Measurements from ENCODE around the gene KSR2.

KSR2 gene

GRCh38 chr12:117498256-117498655, 470.5 kb downstream of the KSR2 start:
- no peak for DNase-seq (ENCODE audit: low spot score)

GRCh38 chr12:117497407-117497806, 471.4 kb downstream of the KSR2 start:
- no peak for DNase-seq (ENCODE audit: low spot score)

GRCh38 chr12:117494833-117495655, 473.7 kb downstream of the KSR2 start:
- no peak for DNase-seq (ENCODE audit: low spot score)

- no peak for DNase-seq (ENCODE audit: low spot score)
Measured at GRCh38 chr12:117491711-117492110, 477.1 kb downstream of the KSR2 start.

GRCh38 chr12:117490130-117490529, 478.7 kb downstream of the KSR2 start:
- no peak for DNase-seq (ENCODE audit: low spot score)

DNA sequence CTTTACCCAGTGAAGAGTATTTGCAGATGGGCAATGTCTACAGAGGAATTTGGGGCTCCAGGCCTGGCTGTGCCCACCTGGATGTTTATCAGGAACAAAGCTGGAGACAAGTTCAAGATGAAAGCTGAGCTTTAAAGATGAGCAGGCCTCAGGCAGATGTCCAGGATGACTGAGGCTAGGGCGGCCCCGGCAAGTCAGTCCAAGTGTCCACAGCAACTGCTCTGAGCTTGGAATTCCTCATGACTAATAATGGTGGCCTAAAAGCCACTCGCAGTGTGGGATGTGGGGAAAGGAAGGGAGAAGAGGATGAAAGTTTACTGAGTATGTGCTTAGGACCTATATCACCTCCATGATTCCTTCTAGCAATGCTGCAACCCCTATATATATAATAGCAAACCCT, 479.1 kb downstream of the KSR2 start:
- no peak for DNase-seq (ENCODE audit: low spot score)

- no peak for DNase-seq (ENCODE audit: low spot score)
Measured at GRCh38 chr12:117486840-117487659, 481.7 kb downstream of the KSR2 start.

GRCh38 chr12:117485984-117486839, 482.6 kb downstream of the KSR2 start:
- DNase-seq (ENCODE audit: low spot score) = no peak

DNA sequence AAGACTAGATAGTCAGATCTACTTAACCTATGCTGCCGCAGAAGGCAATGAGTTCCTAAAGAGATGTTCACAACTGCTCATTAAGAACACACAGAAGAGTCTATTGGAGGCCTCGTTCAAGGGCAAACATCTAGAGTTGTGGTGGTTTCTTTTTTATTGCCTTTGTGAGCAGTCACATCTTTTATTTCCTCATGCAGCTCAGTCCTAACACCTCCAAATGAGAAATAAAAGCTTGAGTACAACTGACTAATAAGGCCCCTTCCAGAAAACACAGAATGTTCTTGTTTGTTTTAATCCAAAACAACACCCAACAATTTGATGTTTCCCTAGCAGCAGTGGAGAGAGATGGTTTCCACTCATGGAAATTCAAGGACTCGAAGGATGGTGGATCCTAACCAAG, 483.9 kb downstream of the KSR2 start:
- no peak for DNase-seq (ENCODE audit: low spot score)

DNA sequence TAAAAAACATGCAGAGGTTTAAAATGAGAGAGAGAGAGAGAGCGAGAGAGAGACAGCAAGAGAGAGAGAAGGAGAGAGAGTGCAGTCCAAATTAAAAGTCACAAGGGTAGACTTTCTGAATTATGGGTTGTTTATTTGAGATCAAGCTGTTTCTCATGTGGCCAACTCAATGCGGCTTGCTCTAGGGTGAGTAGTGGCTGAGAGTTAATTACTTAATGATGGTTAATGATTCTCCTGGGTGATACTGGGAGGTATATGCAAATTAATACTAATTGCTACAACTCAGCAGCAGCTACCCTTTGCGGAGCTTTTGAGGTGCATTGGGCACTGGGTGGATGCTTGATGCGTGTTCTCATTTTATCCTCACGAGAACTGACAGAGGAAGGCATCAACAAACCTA, 485.3 kb downstream of the KSR2 start:
- no peak for DNase-seq (ENCODE audit: low spot score)

- no peak for DNase-seq (ENCODE audit: low spot score)
Measured at GRCh38 chr12:117481470-117481869, 487.3 kb downstream of the KSR2 start.

GRCh38 chr12:117476341-117476740, 492.4 kb downstream of the KSR2 start:
- no peak for DNase-seq (ENCODE audit: low spot score)

- no peak for DNase-seq (ENCODE audit: low spot score)
Measured at GRCh38 chr12:117473856-117474255, 494.9 kb downstream of the KSR2 start.

GRCh38 chr12:117472983-117473382, 495.8 kb downstream of the KSR2 start:
- DNase-seq (ENCODE audit: low spot score) = no peak

GRCh38 chr12:117470804-117471203, 498.0 kb downstream of the KSR2 start:
- DNase-seq (ENCODE audit: low spot score) = peak; percentile 7

DNA sequence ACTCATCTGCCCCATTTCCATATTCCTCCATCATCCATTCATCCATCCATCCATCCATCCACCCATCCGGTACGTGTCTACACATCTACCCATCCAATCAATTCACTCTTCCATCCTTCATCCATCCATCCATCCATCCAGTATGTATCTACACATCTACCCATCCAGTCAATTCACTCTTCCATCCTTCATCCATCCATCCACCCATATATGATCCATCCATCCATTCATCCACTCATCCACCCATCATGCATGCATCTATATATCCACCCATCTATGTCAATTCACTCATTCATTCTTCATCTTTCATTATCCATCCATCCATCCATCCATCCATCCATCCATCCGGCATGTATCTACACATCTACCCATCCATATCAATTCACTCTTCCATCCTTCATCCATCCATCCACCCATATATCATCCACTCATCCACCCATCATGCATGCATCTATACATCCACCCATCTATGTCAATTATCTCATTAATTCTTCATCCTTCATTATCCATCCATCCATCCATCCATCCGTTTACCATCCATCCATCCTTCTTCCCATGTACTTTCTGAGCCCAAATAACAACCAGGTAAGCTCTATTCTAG, 498.8 kb downstream of the KSR2 start:
- DNase-seq (ENCODE audit: low spot score) = no peak

GRCh38 chr12:117468016-117468415, 500.8 kb downstream of the KSR2 start:
- DNase-seq (ENCODE audit: low spot score) = no peak

DNA sequence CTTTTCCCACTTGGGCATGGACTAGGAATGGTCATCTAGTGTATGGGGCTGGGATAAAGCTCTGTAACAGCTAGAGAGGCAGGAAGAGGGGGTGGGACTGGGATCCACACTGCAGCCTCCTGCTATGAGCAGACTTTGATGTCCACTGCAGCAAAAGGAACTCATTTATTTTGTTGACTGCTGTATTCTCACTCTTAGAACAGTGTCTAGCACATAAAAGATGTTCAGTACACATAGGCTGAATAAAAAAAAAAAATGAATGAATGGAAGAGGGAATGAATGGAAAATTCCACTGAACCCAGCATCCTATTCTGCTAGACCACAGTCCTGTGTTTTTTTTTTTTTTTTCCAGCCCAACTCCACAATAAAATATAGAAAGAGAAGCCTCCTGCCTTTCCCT, 501.2 kb downstream of the KSR2 start:
- no peak for DNase-seq (ENCODE audit: low spot score)

- DNase-seq (ENCODE audit: low spot score) = no peak
Measured at GRCh38 chr12:117466677-117467362, 502.0 kb downstream of the KSR2 start.

- DNase-seq (ENCODE audit: low spot score) = no peak
Measured at GRCh38 chr12:117461732-117462131, 507.1 kb downstream of the KSR2 start.

DNA sequence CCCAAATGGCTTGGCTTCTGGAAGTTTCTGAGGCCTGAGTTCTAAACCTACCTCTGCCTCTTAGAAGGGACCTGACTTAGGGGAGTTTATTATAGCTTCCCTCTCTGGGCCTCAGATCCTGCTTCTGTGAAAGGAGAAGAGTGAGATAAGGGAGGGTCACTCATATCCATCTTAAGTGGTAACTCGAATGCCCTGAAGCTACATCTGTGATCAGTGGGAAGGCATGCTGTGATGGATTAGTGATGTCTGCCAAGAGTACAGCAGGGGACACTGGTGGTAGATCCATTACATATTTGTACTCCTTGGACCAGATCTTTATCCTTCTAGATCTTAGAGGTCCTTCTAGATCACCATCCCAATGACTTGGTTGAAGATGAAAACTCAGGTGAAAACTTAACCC, 509.6 kb downstream of the KSR2 start:
- no peak for DNase-seq (ENCODE audit: low spot score)

Measured in hematopoietic multipotent progenitor cell treated with erythropoietin and hydrocortisone succinate and interleukin-3 and kit ligand, for 15 days (in vitro differentiated cells).